Esophagus muscularis mucosa (tissue), 4 donors: ENCODE measurements around the gene ATAD3B. TPM values are rescaled to one million over a fixed set of nuclear protein-coding genes. Genes with fewer than 3 reads are reported as not detected.

ENCODE experiments used
- DNase-seq: peaks from one replicate; pipeline ENCODE4 v3.0.0-alpha.2; 2017; ENCODE audit errors: extremely low spot score
- H3K27ac ChIP-seq, 4 donors: fragments of 200-600 bp; sonication (generic); replicated peaks in 1 of 4; 1 replicate in 3 of 4; 2 replicates in 1 of 4; pipeline ENCODE4 v1.5.1; 2016 to 2019; ENCODE audit warnings: mild to moderate bottlenecking in 1 of 4
- H3K27me3 ChIP-seq, 4 donors: fragments of 200-600 bp; sonication (generic); one replicate each; pipeline versions ENCODE4 v1.5.1 to v1.6.0; 2016 to 2019
- H3K36me3 ChIP-seq, 4 donors: fragments of 200-600 bp; sonication (generic); one replicate each; pipeline ENCODE4 v1.5.1; 2016 to 2019
- H3K4me1 ChIP-seq, 4 donors: fragments of 200-600 bp; sonication (generic); one replicate each; pipeline ENCODE4 v1.5.1; 2016 to 2019
- H3K4me3 ChIP-seq, 4 donors: fragments of 200-600 bp; sonication (generic); 1 replicate in 2 of 4; 2 replicates in 2 of 4; pipeline ENCODE4 v1.5.1; 2016 to 2019; ENCODE audit warnings: mild to moderate bottlenecking in 4 of 4, moderate library complexity in 1 of 4
- H3K9me3 ChIP-seq, 4 donors: fragments of 200-600 bp; sonication (generic); 1 replicate in 3 of 4; 2 replicates in 1 of 4; pipeline ENCODE4 v1.5.1; 2016 to 2019
- CTCF ChIP-seq, 3 experiments: fragments of 200-600 bp in 2 of 3; fragments of 450-650 bp in 1 of 3; sonication (generic) in 2 of 3; IDR thresholded peaks; one replicate each; pipeline ENCODE4 v1.5.1; 2017 to 2019; ENCODE audit warnings: antibody characterized with exemption in 3 of 3, mild to moderate bottlenecking in 2 of 3, moderate library complexity in 1 of 3
- EP300 ChIP-seq: sonication (generic); formaldehyde crosslinking; IDR thresholded peaks from one replicate; pipeline ENCODE4 v1.6.1; 2017; ENCODE audit warnings: antibody characterized with exemption
- POLR2A ChIP-seq: fragments of 450-650 bp; IDR thresholded peaks from one replicate; pipeline ENCODE4 v1.6.1; 2017; ENCODE audit warnings: antibody characterized with exemption, moderate library complexity, mild to moderate bottlenecking, low read depth
- POLR2AphosphoS5 ChIP-seq, 2 donors: sonication (generic); formaldehyde crosslinking; IDR thresholded peaks; one replicate each; pipeline ENCODE4 v1.6.1; 2017; ENCODE audit warnings: antibody characterized with exemption in 2 of 2
- WGBS: methylation state at CpG from one replicate; pipeline ENCODE4 v1.1.5; 2018; 5-methylcytosine and 5-hydroxymethylcytosine counted together
- intact Hi-C: fragments of 100-400 bp; cut with DNase I; formaldehyde crosslinking; loops from one replicate; pipeline ENCODE4 v1.15.1; 2023
- total RNA-seq, 4 donors: library from RNA; depleted of rRNA; stranded (reverse); fragments of >200 nt; gene quantifications; one replicate each; pipeline versions ENCODE4 v1.1.0 to v1.2.1, GENCODE V29; 2016

The ATAD3B gene
- total RNA-seq, 4 donors from 2014 or later = 9.7 to 14.9 (median 10.0) TPM

GRCh38 chr1:1424707-1425106 lies 46.9 kb upstream of the ATAD3B start:
- no peak overlapping the region for H3K27ac ChIP-seq
- intact Hi-C loops = no loop called here
- peaks cover 25 to 71% (median 52%) of the 10 kb centered on the region in 4 donors for H3K4me1 ChIP-seq
- no peaks in the 10 kb centered on the region for H3K36me3 ChIP-seq
- H3K4me3 ChIP-seq = no peak overlapping the region
- WGBS = 82% methylated on average over 15 of the region's 15 CpGs
- DNase-seq = no peak
- H3K27me3 ChIP-seq = no peaks in the 10 kb centered on the region
- no peak for TF ChIP-seq POLR2AphosphoS5 (IDR thresholded peaks at IDR 0.05)
- no peak for TF ChIP-seq POLR2A
- no peak for TF ChIP-seq CTCF (IDR thresholded peaks at IDR 0.05)
- TF ChIP-seq EP300 = no peak
- H3K9me3 ChIP-seq = no peaks in the 10 kb centered on the region

- peaks cover 31 to 74% (median 56%) of the 10 kb centered on the region in 4 donors for H3K4me1 ChIP-seq
- H3K27ac ChIP-seq = peak overlapping the region in 1 of 4 donors; percentile 98
- TF ChIP-seq POLR2AphosphoS5 (IDR thresholded peaks at IDR 0.05) = no peak
- no peak for TF ChIP-seq CTCF (IDR thresholded peaks at IDR 0.05)
- TF ChIP-seq POLR2A = no peak
- no peak overlapping the region for H3K4me3 ChIP-seq
- DNase-seq = no peak
- H3K27me3 ChIP-seq = no peaks in the 10 kb centered on the region
- intact Hi-C loops = no loop called here
- H3K36me3 ChIP-seq = no peaks in the 10 kb centered on the region
- no peaks in the 10 kb centered on the region for H3K9me3 ChIP-seq
- WGBS = 82% methylated on average over 12 of the region's 12 CpGs
These were observed 46.2 kb upstream of the ATAD3B start for GRCh38 chr1:1425426-1425752.

GRCh38 chr1:1425753-1426495 lies 45.6 kb upstream of the ATAD3B start:
- no peaks in the 10 kb centered on the region for H3K27me3 ChIP-seq
- no peaks in the 10 kb centered on the region for H3K36me3 ChIP-seq
- H3K9me3 ChIP-seq = no peaks in the 10 kb centered on the region
- intact Hi-C loops = no loop called here
- H3K4me3 ChIP-seq = no peak overlapping the region
- peak overlapping the region in 3 of 4 donors; percentile 5 to 98 (median 28) for H3K27ac ChIP-seq
- H3K4me1 ChIP-seq = peaks cover 31 to 74% (median 56%) of the 10 kb centered on the region in 4 donors
- 55% methylated on average over 10 of the region's 33 CpGs for WGBS
- no peak for TF ChIP-seq POLR2A
- DNase-seq = no peak

GRCh38 chr1:1426496-1427105 lies 45.0 kb upstream of the ATAD3B start:
- intact Hi-C loops = no loop called here
- 44% methylated on average over 12 of the region's 19 CpGs for WGBS

More at GRCh38 chr1:1426496-1427105, 45.0 kb upstream of the ATAD3B start:
- Histone ChIP-seq H3K36me3 (no peaks in the 10 kb centered on the region), H3K27ac (peak overlapping the region in 3 of 4 donors; percentile 5 to 98 (median 28)), H3K4me3 (no peak overlapping the region), H3K9me3 (no peaks in the 10 kb centered on the region), H3K27me3 (no peaks in the 10 kb centered on the region), H3K4me1 (peaks cover 36 to 74% (median 56%) of the 10 kb centered on the region in 4 donors)
- DNase-seq = no peak
- TF ChIP-seq POLR2AphosphoS5 (IDR thresholded peaks at IDR 0.05) = no peak
- no peak for TF ChIP-seq EP300
- TF ChIP-seq CTCF (IDR thresholded peaks at IDR 0.05) = no peak
- TF ChIP-seq POLR2A = no peak
